OCI-LY7 (cell line): ENCODE measurements around the gene MLX. TPM values are rescaled to one million over a fixed set of nuclear protein-coding genes. Genes with fewer than 3 reads are reported as not detected.

Experiments used
- BruUV-seq: library from RNA; stranded (reverse); fragments of 400-500 nt; replicated peaks from 2 replicates; lab custom pipeline; 2021; lab: Mats Ljungman, UMichigan
- CTCF ChIA-PET: fragments of 300-600 bp; sonication (Branson Sonifier 250); formaldehyde crosslinking; loops from one replicate; lab custom pipeline; 2022; ENCODE audit warnings: antibody characterized with exemption; ENCODE audit not compliant: unreplicated experiment; lab: Charles Lee
- POLR2A ChIA-PET: fragments of 300-600 bp; sonication (Branson Sonifier 250); formaldehyde crosslinking; loops from one replicate; lab custom pipeline; 2022; ENCODE audit warnings: antibody characterized with exemption; lab: Charles Lee
- DNase-seq: peaks from one replicate; pipeline ENCODE4 v3.0.0-alpha.2; 2015; ENCODE audit warnings: low spot score
- H2AFZ ChIP-seq: fragments of 200-600 bp; sonication (generic), shearing (Covaris generic); 2 replicates; pipeline ENCODE4 v1.6.1; 2014; ENCODE audit warnings: mild to moderate bottlenecking, antibody characterized with exemption, low read length, moderate library complexity
- H3K27ac ChIP-seq: fragments of 200-600 bp; sonication (generic); 2 replicates; pipeline ENCODE4 v1.5.1; 2014; ENCODE audit warnings: mixed run types, low read depth, mild to moderate bottlenecking, moderate library complexity, low read length, inconsistent platforms; ENCODE audit not compliant: poor library complexity, severe bottlenecking
- H3K36me3 ChIP-seq: fragments of 200-600 bp; sonication (generic); 2 replicates; pipeline ENCODE4 v1.6.1; 2014; ENCODE audit warnings: mild to moderate bottlenecking, antibody characterized with exemption, low read length, moderate library complexity, mixed read lengths; ENCODE audit not compliant: insufficient read depth
- H3K4me1 ChIP-seq: fragments of 200-600 bp; sonication (generic); 2 replicates; pipeline ENCODE4 v1.5.1; 2014; ENCODE audit warnings: mild to moderate bottlenecking, low read length; ENCODE audit not compliant: insufficient read depth, poor library complexity, severe bottlenecking
- H3K4me2 ChIP-seq: fragments of 200-600 bp; sonication (generic); 2 replicates; pipeline ENCODE4 v1.6.1; 2014; ENCODE audit warnings: mild to moderate bottlenecking, low read length
- H3K4me3 ChIP-seq: fragments of 200-600 bp; sonication (generic); 2 replicates; pipeline ENCODE4 v1.5.1; 2014; ENCODE audit warnings: mild to moderate bottlenecking, low read depth, low read length; ENCODE audit not compliant: poor library complexity, severe bottlenecking
- H3K79me2 ChIP-seq: fragments of 200-600 bp; sonication (generic); 2 replicates; pipeline ENCODE4 v1.6.1; 2016; ENCODE audit warnings: low read depth, mild to moderate bottlenecking, low read length, moderate library complexity, mixed read lengths; ENCODE audit not compliant: insufficient read depth
- H3K9me2 ChIP-seq: fragments of 200-600 bp; sonication (generic); 2 replicates; pipeline ENCODE4 v1.6.1; 2016; ENCODE audit warnings: mild to moderate bottlenecking, low read length, mixed read lengths; ENCODE audit not compliant: insufficient read depth
- H3K9me3 ChIP-seq: fragments of 200-600 bp; sonication (generic); 2 replicates; pipeline ENCODE4 v1.6.1; 2014; ENCODE audit warnings: mild to moderate bottlenecking, mixed run types, low read length, mixed read lengths
- H4K20me1 ChIP-seq: fragments of 200-600 bp; sonication (generic); 2 replicates; pipeline ENCODE4 v1.6.1; 2014; ENCODE audit warnings: mild to moderate bottlenecking, antibody characterized with exemption, low read length, moderate library complexity, mixed read lengths; ENCODE audit not compliant: insufficient read depth
- EZH2phosphoT487 ChIP-seq: fragments of 200-600 bp; sonication (generic); IDR thresholded peaks from 2 replicates; pipeline ENCODE4 v1.6.1; 2018; ENCODE audit warnings: low read depth, borderline replicate concordance, mild to moderate bottlenecking, mixed run types, antibody characterized with exemption, low read length, moderate library complexity, mixed read lengths
- intact Hi-C: fragments of 100-400 bp; cut with micrococcal nuclease; formaldehyde crosslinking; loops from one replicate; pipeline ENCODE4 v1.10.0; 2022; ENCODE audit not compliant: unreplicated experiment
- total RNA-seq, 2 experiments: library from RNA; depleted of rRNA in 1 of 2; stranded (reverse); fragments of >200 nt in 1 of 2; shearing (Covaris generic) in 1 of 2; gene quantifications; 2 replicates each; pipeline ENCODE4 v1.2.3, GENCODE V29; 2014 to 2022
- TF ChIP-seq, protein P1 (sequence below): fragments of 200-600 bp; sonication (generic); conservative IDR thresholded peaks from 2 replicates; pipeline ENCODE4 v1.5.1; 2014; ENCODE audit warnings: mild to moderate bottlenecking, antibody characterized with exemption, low read length, moderate library complexity, mixed read lengths

The MLX gene
- total RNA-seq, 2 experiments from 2014 or later, result 33.6 to 51.2 TPM

DNA sequence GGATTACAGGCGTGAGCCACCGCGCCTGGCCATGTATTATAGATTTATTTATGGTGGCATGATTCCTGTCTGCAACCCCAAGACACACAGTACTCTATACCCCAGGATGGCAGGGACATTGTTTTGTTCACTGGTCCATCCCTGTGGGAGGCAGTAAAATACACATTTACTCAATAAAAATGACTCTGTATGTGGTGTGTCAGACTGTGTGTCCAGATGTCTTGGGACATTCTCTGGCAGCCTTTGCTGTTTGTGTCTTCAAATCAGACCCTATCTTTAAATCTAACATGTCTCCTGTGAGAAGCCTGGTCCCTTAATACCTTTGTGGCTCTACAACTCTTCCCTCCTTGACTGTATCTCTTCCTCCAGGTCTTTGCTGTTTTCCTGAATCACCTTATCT, 6.7 kb upstream of the MLX start:
- Histone ChIP-seq H3K27ac (no peak overlapping the region), H3K4me1 (peaks cover 36% of the 10 kb centered on the region), H4K20me1 (no peaks in the 10 kb centered on the region), H3K79me2 (peaks cover 25% of the 10 kb centered on the region), H3K9me3 (no peaks in the 10 kb centered on the region), H3K36me3 (peaks cover 24% of the 10 kb centered on the region), H2AFZ (no peak overlapping the region), H3K4me3 (no peak overlapping the region), H3K9me2 (no peaks in the 10 kb centered on the region), H3K4me2 (no peak overlapping the region)
- TF ChIP-seq, protein P1, sequence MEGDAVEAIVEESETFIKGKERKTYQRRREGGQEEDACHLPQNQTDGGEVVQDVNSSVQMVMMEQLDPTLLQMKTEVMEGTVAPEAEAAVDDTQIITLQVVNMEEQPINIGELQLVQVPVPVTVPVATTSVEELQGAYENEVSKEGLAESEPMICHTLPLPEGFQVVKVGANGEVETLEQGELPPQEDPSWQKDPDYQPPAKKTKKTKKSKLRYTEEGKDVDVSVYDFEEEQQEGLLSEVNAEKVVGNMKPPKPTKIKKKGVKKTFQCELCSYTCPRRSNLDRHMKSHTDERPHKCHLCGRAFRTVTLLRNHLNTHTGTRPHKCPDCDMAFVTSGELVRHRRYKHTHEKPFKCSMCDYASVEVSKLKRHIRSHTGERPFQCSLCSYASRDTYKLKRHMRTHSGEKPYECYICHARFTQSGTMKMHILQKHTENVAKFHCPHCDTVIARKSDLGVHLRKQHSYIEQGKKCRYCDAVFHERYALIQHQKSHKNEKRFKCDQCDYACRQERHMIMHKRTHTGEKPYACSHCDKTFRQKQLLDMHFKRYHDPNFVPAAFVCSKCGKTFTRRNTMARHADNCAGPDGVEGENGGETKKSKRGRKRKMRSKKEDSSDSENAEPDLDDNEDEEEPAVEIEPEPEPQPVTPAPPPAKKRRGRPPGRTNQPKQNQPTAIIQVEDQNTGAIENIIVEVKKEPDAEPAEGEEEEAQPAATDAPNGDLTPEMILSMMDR, result no peak
- TF ChIP-seq EZH2phosphoT487, result no peak
- ChIA-PET POLR2A (interaction anchor here (0.7 kb wide), 1 partner anchor 383 kb away, joined by 8 read pairs; no protein-coding TSS in a partner anchor), CTCF (no interaction called here)
- no peak for DNase-seq
- intact Hi-C loops, result no loop called here
- BruUV-seq, result no TSS peak

DNA sequence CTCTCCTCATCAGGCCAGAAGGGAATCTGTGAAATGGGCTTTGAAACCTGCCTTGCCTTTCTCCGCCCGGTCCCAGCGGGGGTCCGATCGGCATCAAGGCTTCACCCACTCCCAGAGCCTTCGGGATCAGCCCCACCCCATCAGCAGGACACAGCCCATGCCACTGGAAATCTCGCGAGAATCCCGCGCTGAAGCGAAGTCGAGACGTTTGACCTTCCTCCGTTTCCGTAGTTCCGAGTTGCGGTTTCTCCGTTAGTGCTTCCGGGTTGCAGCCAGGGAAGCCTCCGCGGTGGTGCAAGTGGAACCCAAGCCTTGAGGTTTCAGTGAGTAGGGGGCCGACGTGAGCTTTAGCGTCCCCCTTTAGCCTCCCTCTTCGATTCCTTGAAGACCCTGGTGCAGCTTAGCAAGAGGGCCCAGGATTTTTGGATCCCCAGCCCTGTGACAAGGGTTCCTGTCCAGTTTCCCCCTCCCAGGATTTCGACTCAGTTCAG, 5.0 kb upstream of the MLX start, which contains the start of gene COASY:
Gene COASY (plus strand): TSS at position 252 of the 491 bp plus-strand sequence. CDS start 475 bp downstream, outside the sequence.
- no peaks in the 10 kb centered on the region for H3K9me3 ChIP-seq
- H3K27ac ChIP-seq, result peak within 1 kb of the TSS; percentile 55
- peaks cover 34% of the 10 kb centered on the region for H3K4me1 ChIP-seq
- peaks cover 39% of the 10 kb centered on the region for H3K36me3 ChIP-seq
- TF ChIP-seq, protein P1, result no peak
- TF ChIP-seq EZH2phosphoT487, result no peak
- CTCF ChIA-PET, result no interaction called here
- H3K4me3 ChIP-seq, result peak within 1 kb of the TSS; percentile 82
- H4K20me1 ChIP-seq, result no peaks in the 10 kb centered on the region
- no peaks in the 10 kb centered on the region for H3K9me2 ChIP-seq
- peaks cover 25% of the 10 kb centered on the region for H3K79me2 ChIP-seq
- POLR2A ChIA-PET, result interaction anchor here (0.6 kb wide), 1 partner anchor 44 kb away, joined by 5 read pairs; no protein-coding TSS in a partner anchor
- peak within 1 kb of the TSS; percentile 81; the same call in 1 of the 2 replicates for H2AFZ ChIP-seq
- DNase-seq, result peak; percentile 98
- intact Hi-C loops, result no loop called here
- no TSS peak for BruUV-seq
- H3K4me2 ChIP-seq, result peak within 1 kb of the TSS; percentile 73
